OCI-LY1 (cell line): ENCODE results near the gene VPS37C.
A peak's percentile ranks its signal among the peaks of the same experiment; 100 is the strongest.

Source experiments
- H2AFZ ChIP-seq: fragments of 200-600 bp; sonication (generic), shearing (Covaris generic); 2 replicates; pipeline ENCODE4 v1.6.0; 2014; ENCODE audit warnings: antibody characterized with exemption, mild to moderate bottlenecking, low read length
- H3F3A ChIP-seq: fragments of 200-600 bp; sonication (generic), shearing (Covaris generic); 2 replicates; pipeline ENCODE4 v1.6.0; 2014; ENCODE audit warnings: mild to moderate bottlenecking, antibody characterized with exemption, low read length, moderate library complexity; ENCODE audit not compliant: insufficient read depth
- H3K27ac ChIP-seq: fragments of 200-600 bp; sonication (generic); 2 replicates; pipeline ENCODE4 v1.5.1; 2014; ENCODE audit warnings: low read length, mixed run types, mild to moderate bottlenecking, low read depth; ENCODE audit not compliant: poor library complexity, severe bottlenecking
- H3K27me3 ChIP-seq: fragments of 200-600 bp; sonication (generic); 2 replicates; pipeline ENCODE4 v1.6.0; 2014; ENCODE audit warnings: antibody characterized with exemption, mild to moderate bottlenecking, low read length, moderate library complexity; ENCODE audit not compliant: insufficient read depth
- H3K36me3 ChIP-seq: fragments of 200-600 bp; sonication (generic); 2 replicates; pipeline ENCODE4 v1.6.1; 2014; ENCODE audit warnings: mild to moderate bottlenecking, antibody characterized with exemption, low read length, moderate library complexity, mixed read lengths; ENCODE audit not compliant: insufficient read depth
- H3K4me1 ChIP-seq: fragments of 200-600 bp; sonication (generic); 2 replicates; pipeline ENCODE4 v1.5.1; 2014; ENCODE audit warnings: mild to moderate bottlenecking, low read length, moderate library complexity; ENCODE audit not compliant: insufficient read depth, severe bottlenecking
- H3K4me2 ChIP-seq: fragments of 200-600 bp; sonication (generic), shearing (Covaris generic); 2 replicates; pipeline ENCODE4 v1.6.1; 2014; ENCODE audit warnings: low read length
- H3K4me3 ChIP-seq: fragments of 200-600 bp; sonication (generic); 2 replicates; pipeline ENCODE4 v1.5.1; 2014; ENCODE audit warnings: low read length, low read depth, mild to moderate bottlenecking, mixed read lengths; ENCODE audit not compliant: poor library complexity, severe bottlenecking
- H3K79me2 ChIP-seq: fragments of 200-600 bp; shearing (Covaris generic); 2 replicates; pipeline ENCODE4 v1.6.1; 2016; ENCODE audit warnings: mixed run types, low read length, mixed read lengths; ENCODE audit not compliant: insufficient read depth
- H3K9ac ChIP-seq: fragments of 200-600 bp; sonication (generic), shearing (Covaris generic); 2 replicates; pipeline ENCODE4 v1.6.1; 2014; ENCODE audit warnings: mild to moderate bottlenecking, low read length, mixed read lengths
- H3K9me2 ChIP-seq: fragments of 200-600 bp; sonication (generic), shearing (Covaris generic); 2 replicates; pipeline ENCODE4 v1.6.1; 2014; ENCODE audit warnings: low read depth, mild to moderate bottlenecking, low read length, mixed read lengths
- H3K9me3 ChIP-seq: fragments of 200-600 bp; shearing (Covaris generic); 2 replicates; pipeline ENCODE4 v1.6.1; 2014; ENCODE audit warnings: low read length, mixed read lengths
- H4K20me1 ChIP-seq: fragments of 200-600 bp; sonication (generic), shearing (Covaris generic); 2 replicates; pipeline ENCODE4 v1.6.0; 2016; ENCODE audit warnings: mild to moderate bottlenecking, low read length; ENCODE audit not compliant: insufficient read depth
- CTCF ChIP-seq: fragments of 200-600 bp; sonication (generic), shearing (Covaris generic); IDR thresholded peaks from 2 replicates; pipeline ENCODE4 v1.5.1; 2017; ENCODE audit warnings: mild to moderate bottlenecking, antibody characterized with exemption, low read length, moderate library complexity, mixed read lengths
- EZH2 ChIP-seq: fragments of 200-600 bp; sonication (generic), shearing (Covaris generic); IDR thresholded peaks from 2 replicates; pipeline ENCODE4 v1.8.0; 2017; ENCODE audit warnings: borderline replicate concordance, mixed run types, mild to moderate bottlenecking, antibody characterized with exemption, low read length, moderate library complexity, mixed read lengths

VPS37C gene

GRCh38 chr11:61131586-61131985, 29.6 kb downstream of the VPS37C start:
- H3K27ac ChIP-seq: no peak overlapping the region
- H3K4me1 ChIP-seq: peaks cover 10% of the 10 kb centered on the region
- H4K20me1 ChIP-seq: no peaks in the 10 kb centered on the region
- no peaks in the 10 kb centered on the region for H3F3A ChIP-seq
- no peaks in the 10 kb centered on the region for H3K9me3 ChIP-seq
- H3K36me3 ChIP-seq: no peaks in the 10 kb centered on the region
- H3K79me2 ChIP-seq: no peaks in the 10 kb centered on the region
- H3K4me2 ChIP-seq: no peak overlapping the region
- H3K4me3 ChIP-seq: no peak overlapping the region
- H3K9ac ChIP-seq: no peak overlapping the region
- no peak for TF ChIP-seq CTCF
- TF ChIP-seq EZH2: no peak
- no peaks in the 10 kb centered on the region for H3K9me2 ChIP-seq
- H3K27me3 ChIP-seq: no peaks in the 10 kb centered on the region
- H2AFZ ChIP-seq: no peak overlapping the region

- H3K36me3 ChIP-seq: no peaks in the 10 kb centered on the region
- no peaks in the 10 kb centered on the region for H3K79me2 ChIP-seq
- TF ChIP-seq CTCF: no peak
- TF ChIP-seq EZH2: no peak
- no peaks in the 10 kb centered on the region for H3K9me2 ChIP-seq
- peaks cover 10% of the 10 kb centered on the region for H3K4me1 ChIP-seq
- H3K4me2 ChIP-seq: no peak overlapping the region
- H3K4me3 ChIP-seq: no peak overlapping the region
- H3K27ac ChIP-seq: no peak overlapping the region
- H3F3A ChIP-seq: no peaks in the 10 kb centered on the region
- no peaks in the 10 kb centered on the region for H3K27me3 ChIP-seq
- no peaks in the 10 kb centered on the region for H4K20me1 ChIP-seq
- H3K9me3 ChIP-seq: no peaks in the 10 kb centered on the region
- no peak overlapping the region for H2AFZ ChIP-seq
- H3K9ac ChIP-seq: no peak overlapping the region
These were observed 30.0 kb downstream of the VPS37C start for GRCh38 chr11:61131186-61131585.

GRCh38 chr11:61129639-61130523, 31.3 kb downstream of the VPS37C start:
- peak overlapping the region; percentile 3; the same call in 1 of the 2 replicates for H3K9ac ChIP-seq
- no peak overlapping the region for H2AFZ ChIP-seq
- peak overlapping the region; percentile 19; the same call in 1 of the 2 replicates for H3K4me2 ChIP-seq
- no peaks in the 10 kb centered on the region for H3K79me2 ChIP-seq
- H3K4me3 ChIP-seq: no peak overlapping the region
- no peaks in the 10 kb centered on the region for H4K20me1 ChIP-seq
- H3F3A ChIP-seq: no peaks in the 10 kb centered on the region
- H3K36me3 ChIP-seq: no peaks in the 10 kb centered on the region
- H3K9me2 ChIP-seq: no peaks in the 10 kb centered on the region
- H3K27ac ChIP-seq: no peak overlapping the region
- H3K27me3 ChIP-seq: no peaks in the 10 kb centered on the region
- TF ChIP-seq CTCF (peak; percentile 100), EZH2 (no peak)
- peaks cover 10% of the 10 kb centered on the region for H3K4me1 ChIP-seq
- no peaks in the 10 kb centered on the region for H3K9me3 ChIP-seq
